NCI-H128 (cell line): ENCODE measurements around the gene KSR2.
"Not testable (repeated sequence)": the region's sequence is repeated elsewhere in the genome, so short reads cannot be mapped to it uniquely, and the experiment has no call there.

Experiments
- DNase-seq: peaks from one replicate; lab custom pipeline; 2025; ENCODE audit not compliant: unreplicated experiment; lab: John Stamatoyannopoulos, UW

KSR2 gene

DNA sequence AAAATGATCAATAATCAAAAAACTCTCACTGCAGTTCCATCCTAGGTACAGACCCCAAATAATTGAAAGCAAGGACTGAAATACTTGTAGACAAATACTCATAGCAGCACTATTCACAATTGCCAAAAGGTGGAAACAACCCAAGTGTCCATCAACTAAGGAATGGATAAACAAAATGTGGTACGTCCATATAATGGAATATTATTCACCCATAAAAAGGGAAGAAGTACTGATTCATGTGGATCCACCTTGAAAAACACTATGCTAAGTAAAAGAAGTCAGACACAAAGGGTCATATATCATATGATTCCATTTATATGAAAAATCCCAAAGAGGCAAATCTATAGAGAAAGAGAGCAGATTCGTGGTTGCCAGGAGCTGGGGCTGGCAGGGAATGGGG, 202.8 kb downstream of the KSR2 start:
- no peak for DNase-seq

DNA sequence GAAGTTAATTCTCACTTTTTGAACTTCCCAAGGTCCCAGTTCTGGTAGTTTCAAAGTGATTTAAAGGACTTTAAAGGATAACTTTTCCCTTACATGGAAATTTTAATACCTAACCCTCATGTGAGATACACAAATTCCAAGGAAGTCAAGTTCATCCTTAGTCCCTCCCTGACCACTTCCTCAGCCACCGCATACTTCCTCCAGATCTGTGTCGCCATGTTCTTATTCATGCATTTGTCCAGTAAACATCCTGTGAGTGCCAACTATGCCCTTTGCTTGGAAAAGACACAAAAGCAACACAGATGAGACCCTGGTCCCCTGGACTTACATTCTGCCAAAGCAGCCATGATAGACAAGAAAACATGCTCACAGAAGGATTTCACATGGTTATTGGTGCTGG, 206.6 kb downstream of the KSR2 start:
- DNase-seq: no peak

DNA sequence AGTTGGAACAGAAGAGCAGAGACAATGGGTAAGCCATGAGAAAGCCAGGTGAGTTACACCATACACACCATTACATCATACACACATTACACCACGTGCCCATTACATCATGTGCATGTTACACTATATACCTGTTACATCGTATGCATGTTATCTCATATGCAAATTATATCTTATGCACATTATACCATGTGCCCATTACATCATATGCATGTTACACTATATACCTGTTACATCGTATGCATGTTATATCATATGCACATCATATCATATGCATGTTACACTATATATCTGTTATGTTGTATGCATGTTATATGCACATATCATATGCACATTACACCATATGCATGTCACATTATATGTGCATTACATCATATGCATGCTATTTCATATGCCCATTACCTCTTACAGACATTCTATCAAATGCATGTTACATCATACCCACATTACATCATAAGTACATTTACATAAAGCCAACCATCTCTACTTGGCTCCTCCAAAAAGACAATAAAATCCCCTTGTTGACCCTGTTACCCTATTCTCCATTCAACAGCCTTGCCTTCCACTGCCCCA, 207.2 kb downstream of the KSR2 start:
- DNase-seq: no peak

DNA sequence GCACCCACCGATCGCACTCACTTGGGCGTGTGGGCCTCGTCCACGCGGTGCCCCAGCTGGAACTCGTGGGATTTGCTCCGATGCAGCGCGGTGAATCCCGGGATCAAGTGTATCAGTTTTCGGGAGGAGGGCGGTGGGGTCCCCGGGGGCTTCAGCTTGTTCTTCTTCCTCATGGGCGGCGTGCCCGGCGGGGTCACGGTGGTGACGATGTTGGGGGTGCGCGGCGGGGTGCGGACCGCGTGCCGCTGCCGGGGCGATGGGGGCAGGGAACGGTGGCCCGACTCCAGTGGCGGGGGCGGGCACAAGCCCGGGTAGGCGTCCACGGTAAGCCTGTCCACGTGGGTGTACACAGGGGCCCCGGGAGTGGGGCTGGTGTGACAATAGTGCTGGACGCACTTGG, 207.8 kb downstream of the KSR2 start:
- DNase-seq: no peak

DNA sequence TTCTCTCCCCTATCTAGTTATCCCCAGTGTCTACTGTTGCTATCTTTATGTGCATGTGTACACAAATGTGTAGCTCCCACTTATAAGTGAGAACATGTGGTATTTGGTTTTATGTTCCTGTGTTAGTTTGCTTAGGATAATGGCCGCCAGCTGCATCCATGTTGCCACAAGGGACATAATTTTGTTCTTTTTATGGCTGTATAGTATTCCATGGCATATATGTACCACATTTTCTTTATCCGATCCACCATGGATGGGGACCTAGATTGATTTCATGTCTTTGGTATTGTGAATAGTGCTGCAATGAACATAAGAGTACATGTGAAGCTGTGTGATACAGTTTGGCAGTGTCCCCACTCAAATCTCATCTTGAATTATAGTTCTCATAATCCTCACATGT, 218.1 kb downstream of the KSR2 start:
- DNase-seq: no peak

DNA sequence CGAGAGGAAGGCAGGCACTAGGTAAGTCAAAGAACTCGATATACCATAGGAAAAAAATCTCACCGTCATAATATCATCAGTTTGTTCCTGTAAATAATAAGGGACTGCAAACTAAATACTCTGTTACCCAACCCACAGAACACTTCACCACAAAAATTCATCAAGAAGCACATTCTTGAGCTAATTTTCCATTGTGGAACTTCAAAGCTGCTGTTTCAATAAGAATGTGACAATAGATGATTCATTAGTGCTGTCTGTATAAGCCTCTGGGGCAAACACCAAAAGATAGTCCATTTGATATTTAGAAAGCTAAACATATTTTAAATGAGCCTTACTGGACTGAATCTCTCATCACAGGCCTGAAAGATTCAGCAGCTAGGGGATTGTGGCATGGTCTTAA, 219.4 kb downstream of the KSR2 start:
- no peak for DNase-seq

DNA sequence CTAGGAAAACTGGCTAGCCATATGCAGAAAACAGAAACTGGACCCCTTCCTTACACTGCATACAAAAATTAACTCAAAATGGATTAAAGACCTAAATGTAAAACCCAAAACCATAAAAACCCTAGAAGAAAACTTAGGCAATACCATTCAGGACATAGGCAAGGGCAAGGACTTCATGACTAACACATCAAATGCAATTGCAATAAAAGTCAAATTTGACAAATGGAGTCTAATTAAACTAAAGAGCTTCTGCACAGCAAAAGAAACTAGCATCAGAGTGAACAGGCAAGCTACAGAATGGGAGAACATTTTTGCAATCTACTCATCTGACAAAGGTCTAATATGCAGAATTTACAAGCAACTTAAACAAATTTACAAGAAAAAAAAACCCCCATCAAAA, 222.4 kb downstream of the KSR2 start:
- not testable (repeated sequence) for DNase-seq

DNA sequence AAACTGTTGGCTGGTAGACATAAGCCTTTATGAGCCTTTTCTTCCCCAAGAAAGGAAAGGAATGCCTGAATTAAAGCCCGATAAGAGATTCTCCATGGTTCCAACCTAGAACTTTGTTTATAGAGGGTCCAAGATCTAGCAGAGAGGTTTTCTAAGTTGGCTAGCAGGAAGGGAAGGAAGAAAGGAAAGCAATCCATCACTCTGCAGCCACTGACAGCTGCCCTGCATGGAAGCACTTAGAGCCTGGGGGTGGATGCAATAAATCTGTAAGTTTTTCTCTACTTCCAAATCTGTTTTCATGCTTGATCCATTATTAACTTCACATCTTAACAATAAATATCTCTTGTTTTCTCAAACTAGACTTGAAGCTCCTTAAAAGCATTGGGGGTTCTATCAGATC, 224.4 kb downstream of the KSR2 start:
- DNase-seq: no peak

DNA sequence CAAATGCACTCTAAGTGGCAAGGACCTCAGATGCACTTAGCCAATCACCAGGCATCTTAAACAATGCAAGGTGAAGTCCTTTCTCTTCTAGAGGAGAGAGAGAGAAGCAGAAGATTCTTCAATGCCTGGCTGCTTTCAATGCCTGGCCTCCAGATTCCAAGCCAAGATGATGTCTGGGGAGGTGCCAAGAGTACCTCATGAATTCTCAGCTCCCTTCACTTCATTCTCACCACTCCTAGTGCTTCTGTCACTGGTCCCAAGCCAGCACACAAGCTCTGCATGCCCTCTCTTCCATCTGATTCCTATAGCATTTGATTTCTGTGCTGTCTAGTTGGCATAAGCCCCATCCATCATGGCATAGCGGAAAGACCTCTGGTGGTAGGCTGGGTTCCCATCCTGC, 225.0 kb downstream of the KSR2 start:
- no peak for DNase-seq

DNA sequence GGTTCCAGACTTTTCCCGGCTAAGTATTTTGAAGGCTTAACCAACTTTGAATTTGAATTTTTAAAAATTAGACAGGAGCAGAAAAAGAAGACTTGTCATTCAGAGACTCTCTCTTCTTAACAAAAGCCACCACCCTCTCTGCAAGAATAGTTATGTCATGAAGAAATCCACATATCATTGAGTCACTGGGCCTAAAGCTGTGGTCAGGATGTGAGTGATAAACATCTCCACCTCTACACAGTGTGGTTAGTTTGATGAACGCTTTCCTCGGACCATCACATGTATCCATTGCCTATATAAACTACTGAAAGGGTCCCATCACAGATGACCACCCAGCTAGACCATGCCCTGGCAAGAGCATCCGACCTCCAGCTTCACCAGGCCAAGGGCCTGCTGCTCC, 226.1 kb downstream of the KSR2 start:
- DNase-seq: no peak

DNA sequence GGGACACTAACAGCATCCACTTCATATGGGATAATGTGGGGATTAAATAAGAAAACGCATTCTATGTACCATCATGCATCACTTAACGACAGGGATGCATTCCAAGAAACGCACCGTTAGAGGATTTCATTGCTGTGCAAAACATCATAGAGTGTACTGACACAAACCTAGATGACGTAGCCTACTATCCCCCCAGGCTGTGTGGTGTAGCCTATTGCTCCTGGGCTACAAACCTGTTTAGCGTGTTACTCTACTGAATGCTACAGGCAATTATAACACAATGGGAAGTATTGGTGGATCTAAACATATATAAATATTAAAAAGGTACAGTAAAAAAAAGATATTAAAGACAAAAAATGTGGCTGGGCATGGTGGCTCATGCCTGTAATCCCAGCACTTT, 230.6 kb downstream of the KSR2 start:
- DNase-seq: no peak

DNA sequence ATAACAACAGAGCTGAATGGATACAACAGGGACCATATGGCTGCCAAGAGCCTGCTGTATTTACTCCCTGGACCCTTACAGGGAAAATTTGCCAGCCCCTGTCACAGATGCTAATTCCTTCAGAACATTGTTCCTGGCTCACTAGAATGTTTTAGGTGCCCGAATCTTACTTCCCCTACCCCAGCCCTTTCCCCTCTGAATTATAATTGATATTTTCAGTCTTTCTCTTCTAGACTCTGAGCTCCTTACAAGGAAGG, 235.3 kb downstream of the KSR2 start:
- DNase-seq: no peak

DNA sequence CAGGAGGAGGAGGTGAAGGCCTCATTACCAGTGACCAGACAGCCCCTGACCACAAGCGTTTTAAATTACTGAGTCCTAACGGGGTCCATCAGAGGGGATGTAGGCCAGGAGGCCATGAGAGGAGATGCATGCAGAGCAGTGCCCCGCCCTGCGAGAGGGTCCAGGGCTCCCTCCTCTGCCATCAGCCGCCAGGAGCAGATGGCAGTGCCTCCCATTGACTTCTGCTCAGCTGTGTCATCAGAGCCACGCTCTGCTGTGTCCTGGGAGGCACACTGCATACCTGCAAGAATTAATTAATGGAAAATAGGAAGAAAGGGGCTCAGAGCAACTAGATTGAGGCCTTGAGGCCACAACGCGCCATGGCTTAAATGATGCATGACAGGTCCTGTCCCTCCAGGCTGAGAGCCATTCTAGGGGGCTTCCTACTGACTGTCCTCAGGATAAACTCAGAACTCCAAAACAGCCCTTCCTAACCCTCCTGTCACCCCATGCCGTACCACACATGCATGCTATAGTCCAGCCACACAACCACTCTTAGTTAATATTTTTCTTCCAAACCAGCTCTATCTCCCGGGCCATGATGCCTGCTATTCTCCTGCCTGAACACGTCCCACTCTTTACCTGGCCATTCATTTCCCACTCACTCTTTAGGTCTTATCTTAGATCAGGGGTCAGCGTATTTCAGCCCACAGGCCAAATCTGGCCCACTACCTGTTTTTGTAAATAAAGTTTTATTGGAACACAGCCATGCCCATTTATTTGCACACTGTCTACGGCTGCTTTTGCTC, 235.8 kb downstream of the KSR2 start:
- no peak for DNase-seq

DNA sequence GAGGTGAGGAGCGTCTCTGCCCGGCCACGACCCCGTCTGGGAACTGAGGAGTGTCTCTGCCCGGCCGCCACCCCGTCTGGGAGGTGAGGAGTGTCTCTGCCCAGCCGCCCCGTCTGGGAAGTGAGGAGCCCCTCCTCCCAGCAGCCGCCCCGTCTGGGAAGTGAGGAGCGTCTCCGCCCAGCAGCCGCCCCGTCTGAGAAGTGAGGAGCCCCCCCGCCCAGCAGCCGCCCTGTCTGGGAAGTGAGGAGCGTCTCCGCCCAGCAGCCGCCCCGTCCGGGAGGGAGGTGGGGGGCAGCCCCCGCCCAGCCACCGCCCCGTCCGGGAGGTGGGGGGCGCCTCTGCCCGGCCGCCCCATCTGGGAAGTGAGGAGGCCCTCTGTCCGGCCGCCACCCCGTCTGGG, 237.7 kb downstream of the KSR2 start:
- DNase-seq: not testable (repeated sequence)

DNA sequence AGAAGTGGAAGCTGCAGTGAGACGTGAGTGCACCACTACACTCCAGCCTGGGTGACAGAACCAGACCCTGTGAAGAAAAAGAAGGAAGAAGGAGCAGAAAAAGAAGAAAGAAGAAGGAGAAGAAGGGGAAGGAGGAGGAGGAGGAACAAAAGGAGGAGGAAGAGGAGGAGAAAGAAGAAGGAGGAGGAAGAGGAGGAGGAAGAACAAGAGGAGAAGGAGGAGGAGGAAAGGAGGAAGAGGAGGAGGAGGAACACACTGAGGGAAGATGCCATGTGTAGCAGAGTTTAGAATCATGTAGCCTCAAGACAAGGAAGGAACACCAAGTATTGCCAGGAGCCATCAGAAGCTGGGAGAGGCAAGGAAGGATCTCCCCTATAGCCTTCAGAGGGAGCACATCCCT, 241.5 kb downstream of the KSR2 start:
- DNase-seq: no peak

DNA sequence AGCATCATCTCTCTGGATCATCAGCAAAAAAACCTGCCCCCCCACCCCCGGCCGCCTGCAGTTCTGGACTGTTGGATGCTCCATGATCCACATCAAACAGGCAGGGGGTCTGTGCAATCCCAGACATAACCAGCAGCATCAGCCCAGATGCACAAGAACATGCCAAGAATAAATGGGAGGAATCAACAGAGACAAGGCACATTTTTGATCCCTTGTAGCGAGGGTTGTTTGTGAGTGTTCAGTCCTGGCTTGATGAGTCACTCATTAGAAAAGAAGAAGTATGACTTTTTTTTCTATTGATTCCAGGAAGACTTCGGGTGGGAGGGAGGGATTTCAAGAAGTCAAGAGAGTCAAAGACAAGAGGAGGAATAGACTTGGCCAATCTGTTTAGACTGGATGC, 244.2 kb downstream of the KSR2 start:
- DNase-seq: no peak

DNA sequence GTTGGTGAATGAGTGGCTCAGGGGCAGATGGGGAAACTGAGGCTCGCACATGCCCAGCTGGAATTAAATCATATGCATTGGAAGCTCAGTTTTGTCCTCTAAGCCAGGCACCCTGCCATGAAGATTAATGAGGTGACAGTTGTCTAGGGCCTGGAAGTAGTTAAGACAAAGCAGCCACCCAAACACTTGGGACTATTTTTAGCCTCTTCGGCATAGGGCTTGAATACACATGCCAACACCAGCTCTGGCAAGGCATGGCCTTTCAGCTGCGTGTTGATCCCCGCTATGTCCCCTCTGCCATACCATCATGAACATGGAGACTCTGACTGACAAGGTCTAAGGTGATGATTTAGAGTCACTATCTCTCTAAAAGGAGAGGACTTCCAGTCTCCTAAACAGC, 250.2 kb downstream of the KSR2 start:
- DNase-seq: no peak

DNA sequence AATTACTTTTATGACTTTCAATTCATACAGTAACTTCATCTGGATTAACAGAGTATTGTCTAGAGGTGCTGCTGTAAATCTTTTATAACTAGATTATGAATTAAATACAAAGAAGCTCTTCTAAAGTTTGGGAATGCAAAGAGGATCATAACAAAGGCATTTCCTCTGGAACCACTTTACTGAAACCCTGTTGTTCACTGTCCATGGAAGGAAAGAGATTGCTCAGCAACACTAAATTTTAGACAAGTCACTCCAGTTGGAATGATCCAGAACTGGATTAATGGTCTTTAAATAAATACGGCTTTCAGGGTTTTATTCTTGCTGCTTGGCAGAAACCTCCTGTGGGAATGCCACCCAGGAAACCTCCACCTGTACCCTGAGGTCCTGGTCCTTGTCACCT, 250.6 kb downstream of the KSR2 start:
- DNase-seq: no peak

DNA sequence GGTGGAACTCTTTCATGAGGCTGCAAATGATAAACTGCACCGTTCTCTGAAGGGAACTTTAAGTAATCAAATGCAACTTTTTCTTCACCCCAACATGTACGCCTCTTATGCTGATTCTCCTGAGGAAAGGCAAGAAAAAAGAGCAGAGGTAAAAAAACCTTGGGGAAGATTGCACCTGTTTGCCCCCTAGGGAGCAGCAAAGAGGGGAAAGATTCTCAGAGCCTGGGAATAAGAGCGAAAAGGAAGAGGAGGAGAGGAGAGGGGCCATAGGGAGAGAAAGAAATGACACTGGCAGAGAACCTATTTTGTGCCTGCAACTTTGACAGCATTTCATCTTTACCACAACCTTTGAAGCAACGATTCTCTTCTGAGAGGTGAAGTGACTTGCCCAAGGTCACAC, 254.6 kb downstream of the KSR2 start:
- DNase-seq: no peak

DNA sequence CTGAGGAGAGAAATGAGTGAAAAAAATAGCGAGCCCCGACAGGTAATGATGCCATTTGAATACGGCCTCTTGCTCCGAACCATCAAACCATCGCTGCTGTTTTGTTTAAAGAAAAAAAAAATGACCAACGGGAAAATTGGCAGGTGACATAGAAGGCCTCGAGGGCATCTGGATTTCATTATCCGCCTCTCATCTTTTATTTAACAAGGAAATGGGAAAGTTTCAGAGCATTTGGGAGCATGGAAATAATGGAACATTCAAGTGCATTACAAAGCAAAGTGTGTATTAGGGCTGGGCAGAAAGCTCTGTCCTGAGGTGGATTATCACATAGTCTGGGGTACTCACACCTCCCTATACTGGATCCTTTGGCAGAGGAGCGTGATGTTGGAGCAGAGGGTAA, 258.7 kb downstream of the KSR2 start:
- DNase-seq: no peak

DNA sequence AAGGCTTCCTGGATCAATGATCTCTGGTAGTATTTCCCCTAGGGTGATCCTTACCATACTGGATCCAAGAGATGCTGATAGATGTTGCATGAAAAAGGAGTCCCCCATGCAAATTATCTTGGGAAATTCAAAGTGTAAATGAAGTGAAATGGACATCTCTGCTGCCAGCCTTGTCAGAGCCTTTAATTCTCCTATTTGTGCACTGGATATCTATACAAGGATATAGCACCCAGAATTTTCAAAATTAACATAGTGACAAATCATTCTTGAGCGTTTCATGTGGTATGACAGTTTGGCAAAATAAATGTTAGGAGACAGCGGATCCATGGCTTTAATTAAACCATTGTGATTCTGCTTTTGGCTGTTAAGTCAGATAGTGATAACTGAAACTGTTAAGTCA, 260.9 kb downstream of the KSR2 start:
- DNase-seq: no peak

DNA sequence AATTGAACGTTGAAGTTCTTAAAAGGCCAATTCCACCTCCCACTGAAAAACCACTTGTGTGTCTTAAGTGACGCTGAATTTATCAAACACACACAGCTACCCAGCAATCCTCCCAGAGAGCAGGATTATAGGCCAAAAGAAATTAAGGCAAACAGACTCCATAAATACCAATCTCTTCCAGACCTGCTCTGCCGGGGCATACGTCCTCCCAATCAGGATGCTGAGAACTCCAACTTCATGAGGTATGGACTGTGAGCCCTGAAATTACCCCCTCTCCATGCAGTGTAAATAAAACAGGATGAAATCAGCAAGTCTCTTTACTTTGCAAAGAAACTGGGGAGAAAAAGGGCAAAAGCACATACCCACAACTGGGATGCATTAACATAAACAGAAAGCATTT, 265.2 kb downstream of the KSR2 start:
- no peak for DNase-seq

DNA sequence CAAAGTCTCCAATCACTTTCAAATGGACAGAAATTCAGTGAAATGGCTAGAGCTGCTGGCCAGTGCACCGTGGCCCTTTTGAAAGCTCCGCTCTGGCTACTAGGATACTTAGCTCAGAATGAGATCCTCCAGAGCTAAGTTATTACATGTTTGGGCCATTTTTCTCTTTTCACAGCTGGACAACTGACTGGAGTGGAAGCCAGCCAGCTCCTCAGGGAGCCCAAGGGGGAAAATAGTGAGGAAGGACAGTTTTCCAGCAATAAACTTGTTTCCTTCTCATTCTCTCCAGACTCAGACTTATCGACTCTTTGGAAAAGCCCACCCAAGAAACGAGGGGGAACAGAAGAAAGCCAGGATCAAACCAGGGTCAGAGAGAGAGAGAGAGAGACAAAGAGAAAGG, 266.0 kb downstream of the KSR2 start:
- no peak for DNase-seq
